Endothelial cell of umbilical vein (primary cell): ENCODE measurements around the gene SLC27A6. TPM values are rescaled to one million over a fixed set of nuclear protein-coding genes. Genes with fewer than 3 reads are reported as not detected.

Source experiments
- BruUV-seq: library from RNA; stranded (reverse); fragments of 400-500 nt; replicated peaks from 2 replicates; lab custom pipeline; 2021; lab: Mats Ljungman, UMichigan
- CTCF ChIA-PET: fragments of 300-600, 350-600 bp; sonication (Branson Sonifier 250); formaldehyde crosslinking; loops from one replicate; lab custom pipeline; 2021; ENCODE audit warnings: antibody characterized with exemption, inconsistent platforms; lab: Charles Lee
- POLR2A ChIA-PET: fragments of 300-600, 350-600 bp; sonication (Branson Sonifier 250); formaldehyde crosslinking; loops from one replicate; lab custom pipeline; 2021; ENCODE audit warnings: antibody characterized with exemption, inconsistent platforms; lab: Charles Lee
- DNase-seq: peaks from one replicate; pipeline ENCODE4 v3.0.0-alpha.2; 2011; ENCODE audit warnings: low read depth, low spot score
- FAIRE-seq: peaks from 2 replicates; lab custom pipeline; 2011; peaks lifted over from hg19 to GRCh38; lab: Jason Lieb, UNC
- H2AFZ ChIP-seq: 2 replicates; pipeline ENCODE4 v1.6.0; 2012; ENCODE audit warnings: low read depth, low read length, control low read depth, inconsistent platforms
- H3K27ac ChIP-seq: 2 replicates; pipeline ENCODE4 v1.5.1; 2011; ENCODE audit warnings: low read depth, mild to moderate bottlenecking, control low read depth, low read length, moderate library complexity; ENCODE audit not compliant: insufficient read depth
- H3K27me3 ChIP-seq, 2 experiments: 2 replicates each; pipeline versions ENCODE4 v1.6.0 to v1.6.1; 2011; ENCODE audit warnings: low read length in 2 of 2, mixed read lengths in 1 of 2; ENCODE audit not compliant: control insufficient read depth in 2 of 2, insufficient read depth in 2 of 2
- H3K36me3 ChIP-seq, 2 experiments: 2 replicates in 1 of 2; 3 replicates in 1 of 2; pipeline ENCODE4 v1.5.1; 2011; ENCODE audit warnings: low read length in 2 of 2, mild to moderate bottlenecking in 1 of 2, moderate library complexity in 1 of 2; ENCODE audit not compliant: control insufficient read depth in 2 of 2, insufficient read depth in 2 of 2; ENCODE audit errors: extremely low read depth in 1 of 2
- H3K4me1 ChIP-seq: 3 replicates; pipeline ENCODE4 v1.5.1; 2011; ENCODE audit warnings: mild to moderate bottlenecking, low read length; ENCODE audit not compliant: control insufficient read depth, insufficient read depth; ENCODE audit errors: extremely low read depth
- H3K4me2 ChIP-seq: 2 replicates; pipeline ENCODE4 v1.6.1; 2011; ENCODE audit warnings: low read length, control low read depth, mixed read lengths; ENCODE audit not compliant: insufficient read depth
- H3K4me3 ChIP-seq, 3 experiments: fragments of 200-600 bp in 1 of 3; sonication (generic), shearing (Covaris generic) in 1 of 3; replicated peaks in 1 of 3; 2 replicates each; pipeline ENCODE4 v1.5.1; 2011 to 2016; ENCODE audit warnings: control low read depth in 3 of 3, low read length in 3 of 3, mild to moderate bottlenecking in 2 of 3, inconsistent platforms in 1 of 3, low read depth in 1 of 3, moderate library complexity in 1 of 3; ENCODE audit not compliant: insufficient read depth in 1 of 3
- H3K79me2 ChIP-seq: 2 replicates; pipeline ENCODE4 v1.6.0; 2012; ENCODE audit warnings: low read length, inconsistent platforms; ENCODE audit not compliant: control insufficient read depth, insufficient read depth
- H3K9ac ChIP-seq: replicated peaks from 2 replicates; pipeline ENCODE3; 2011; ENCODE audit warnings: low read length, control low read depth; ENCODE audit not compliant: insufficient read depth; ENCODE audit errors: extremely low read depth
- H3K9me1 ChIP-seq: replicated peaks from 3 replicates; pipeline ENCODE4 v1.6.0; 2011; ENCODE audit warnings: mild to moderate bottlenecking, low read length; ENCODE audit not compliant: control insufficient read depth, insufficient read depth; ENCODE audit errors: extremely low read depth
- H3K9me3 ChIP-seq: replicated peaks from 2 replicates; pipeline ENCODE4 v1.5.1; 2012; ENCODE audit warnings: low read length, inconsistent platforms; ENCODE audit not compliant: control insufficient read depth, insufficient read depth
- H4K20me1 ChIP-seq: replicated peaks from 2 replicates; pipeline ENCODE3; 2011; ENCODE audit warnings: mild to moderate bottlenecking, low read length; ENCODE audit not compliant: control insufficient read depth, insufficient read depth; ENCODE audit errors: extremely low read depth
- CTCF ChIP-seq, 2 donors: IDR thresholded peaks; 1 replicate in 1 of 2; 2 replicates in 1 of 2; pipeline ENCODE4 v1.5.1; 2011; ENCODE audit warnings: low read length in 2 of 2, mild to moderate bottlenecking in 2 of 2, moderate library complexity in 2 of 2, control low read depth in 1 of 2, inconsistent platforms in 1 of 2, low read depth in 1 of 2; ENCODE audit not compliant: insufficient read depth in 1 of 2; ENCODE audit errors: extremely low read depth in 1 of 2
- GATA2 ChIP-seq: IDR thresholded peaks from 2 replicates; pipeline ENCODE4 v1.7.0; 2011; ENCODE audit warnings: low read depth, mild to moderate bottlenecking, moderate library complexity, mixed read lengths, low read length; ENCODE audit not compliant: insufficient read length, insufficient read depth
- JUN ChIP-seq: IDR thresholded peaks from 2 replicates; pipeline ENCODE4 v1.6.1; 2011; ENCODE audit warnings: borderline replicate concordance, low read depth; ENCODE audit not compliant: insufficient read length, insufficient read depth
- MYC ChIP-seq: IDR thresholded peaks from one replicate; pipeline ENCODE4 v1.6.1; 2011; ENCODE audit warnings: mild to moderate bottlenecking, low read depth, low read length
- POLR2A ChIP-seq: IDR thresholded peaks from 2 replicates; pipeline ENCODE4 v1.6.1; 2012; ENCODE audit warnings: low read depth, mild to moderate bottlenecking, control low read depth, low read length
- POLR2AphosphoS5 ChIP-seq: IDR thresholded peaks from 2 replicates; pipeline ENCODE4 v1.6.1; 2012; ENCODE audit warnings: low read depth, mild to moderate bottlenecking, control low read depth, low read length, moderate library complexity; ENCODE audit not compliant: insufficient read depth
- dilution Hi-C: fragments of 300-500 bp; cut with MboI; formaldehyde crosslinking; loops from one replicate; pipeline ENCODE4 v1.15.0; 2019; ENCODE audit warnings: low sequenced_read_pairs; ENCODE audit not compliant: extremely low pct_ligation_motif_present
- intact Hi-C: fragments of 100-400 bp; cut with micrococcal nuclease; formaldehyde crosslinking; loops from one replicate; pipeline ENCODE4 v1.10.0; 2022
- polyA plus RNA-seq, 4 experiments: library from polyadenylated mRNA; depleted of rRNA in 3 of 4; stranded (reverse) in 3 of 4; unstranded in 1 of 4; fragments of >200 nt; gene quantifications; 2 replicates each; pipeline versions ENCODE4 v1.2.1 to v1.2.3, GENCODE V29; 2011 to 2012; ENCODE audit warnings: missing spikeins in 1 of 4
- total RNA-seq: library from RNA; stranded (reverse); gene quantifications from 2 replicates; pipeline ENCODE4 v1.2.3, GENCODE V29; 2021

The SLC27A6 gene
- total and polyA plus RNA-seq, 2 donors (not counting 3 experiments of a cell fraction or from before 2014, with no cell fraction given), result 0.10 TPM; not detected in 1

GRCh38 chr5:129061849-129062248 is 96.6 kb downstream of the SLC27A6 start:
- H3K4me3 ChIP-seq, result no peak overlapping the region
- dilution Hi-C loops, result no loop called here
- BruUV-seq, result no TSS peak

More at GRCh38 chr5:129061849-129062248, 96.6 kb downstream of the SLC27A6 start:
- H3K9ac ChIP-seq, result no peak overlapping the region
- H4K20me1 ChIP-seq, result no peaks in the 10 kb centered on the region
- ChIA-PET POLR2A (no interaction called here), CTCF (no interaction called here)
- H3K4me2 ChIP-seq, result no peak overlapping the region
- H3K27ac ChIP-seq, result no peak overlapping the region
- DNase-seq (no peak), FAIRE-seq (no peak)
- intact Hi-C loops, result no loop called here
- H3K79me2 ChIP-seq, result no peaks in the 10 kb centered on the region
- no peaks in the 10 kb centered on the region for H3K4me1 ChIP-seq
- H3K36me3 ChIP-seq, result no peaks in the 10 kb centered on the region
- H2AFZ ChIP-seq, result no peak overlapping the region
- no peaks in the 10 kb centered on the region for H3K9me3 ChIP-seq
- H3K27me3 ChIP-seq, result no peaks in the 10 kb centered on the region
- H3K9me1 ChIP-seq, result no peaks in the 10 kb centered on the region
- TF ChIP-seq MYC (no peak), GATA2 (no peak), POLR2A (no peak), JUN (no peak), CTCF (IDR thresholded peaks at IDR 0.05; ENCODE audit: extremely low read depth in 1 of 2, insufficient read depth in 1 of 2, low read depth in 1 of 2, low read length in 2 of 2) (no peak), POLR2AphosphoS5 (no peak)
